Neural progenitor cell (in vitro differentiated cells): ENCODE results near the gene FADS2. TPM values are rescaled to one million over a fixed set of nuclear protein-coding genes. Genes with fewer than 3 reads are reported as not detected.

Experiments used
- DNase-seq: peaks from one replicate; pipeline ENCODE4 v3.0.0-alpha.2; 2016; ENCODE audit warnings: low spot score
- H2AFZ ChIP-seq: fragments of 200-600 bp; sonication (generic); replicated peaks from 2 replicates; pipeline ENCODE4 v1.6.1; 2016; ENCODE audit warnings: antibody characterized with exemption
- H3F3A ChIP-seq: fragments of 200-600 bp; sonication (generic); 2 replicates; pipeline ENCODE4 v1.6.1; 2016; ENCODE audit warnings: antibody characterized with exemption, low read depth
- H3K27ac ChIP-seq: fragments of 200-600 bp; sonication (generic); 2 replicates; pipeline ENCODE4 v1.5.1; 2016; ENCODE audit warnings: mild to moderate bottlenecking
- H3K27me3 ChIP-seq: fragments of 200-600 bp; sonication (generic); 2 replicates; pipeline ENCODE4 v1.6.1; 2016; ENCODE audit warnings: mild to moderate bottlenecking, moderate library complexity
- H3K36me3 ChIP-seq: fragments of 200-600 bp; sonication (generic); 2 replicates; pipeline ENCODE4 v1.5.1; 2016
- H3K4me1 ChIP-seq: fragments of 200-600 bp; sonication (generic); 2 replicates; pipeline ENCODE4 v1.6.1; 2016; ENCODE audit warnings: mixed run types
- H3K4me2 ChIP-seq: fragments of 200-600 bp; sonication (generic); 2 replicates; pipeline ENCODE4 v1.6.1; 2016
- H3K4me3 ChIP-seq: fragments of 200-600 bp; sonication (generic); 2 replicates; pipeline ENCODE4 v1.5.1; 2016
- H3K79me2 ChIP-seq: fragments of 200-600 bp; sonication (generic); 2 replicates; pipeline ENCODE4 v1.6.1; 2016; ENCODE audit warnings: low read depth
- H3K9ac ChIP-seq: fragments of 200-600 bp; sonication (generic); 2 replicates; pipeline ENCODE4 v1.6.1; 2016
- H3K9me3 ChIP-seq: fragments of 200-600 bp; sonication (generic); 2 replicates; pipeline ENCODE4 v1.5.1; 2016; ENCODE audit warnings: low read depth
- H4K20me1 ChIP-seq: fragments of 200-600 bp; sonication (generic); 2 replicates; pipeline ENCODE4 v1.6.1; 2016; ENCODE audit warnings: low read depth
- H3K27ac Mint-ChIP-seq: 3 replicates; pipeline ENCODE4 v1.8.0; 2021; ENCODE audit warnings: mixed read lengths
- H3K27me3 Mint-ChIP-seq: 2 replicates; pipeline ENCODE4 v1.8.0; 2022; ENCODE audit warnings: low read depth, mild to moderate bottlenecking, inconsistent platforms, moderate library complexity, mixed read lengths; ENCODE audit not compliant: insufficient read depth
- H3K36me3 Mint-ChIP-seq: 3 replicates; pipeline ENCODE4 v1.8.0; 2021; ENCODE audit warnings: mixed read lengths
- H3K4me1 Mint-ChIP-seq: 3 replicates; pipeline ENCODE4 v1.8.0; 2021; ENCODE audit warnings: mixed read lengths
- H3K4me3 Mint-ChIP-seq: 3 replicates; pipeline ENCODE4 v1.8.0; 2021; ENCODE audit warnings: mild to moderate bottlenecking, moderate library complexity, mixed read lengths
- H3K9me3 Mint-ChIP-seq: 3 replicates; pipeline ENCODE4 v1.8.0; 2020; ENCODE audit warnings: mixed read lengths
- CTCF ChIP-seq: fragments of 200-600 bp; sonication (generic); IDR thresholded peaks from 2 replicates; pipeline ENCODE4 v1.5.1; 2017; ENCODE audit warnings: antibody characterized with exemption, mild to moderate bottlenecking
- EZH2 ChIP-seq: fragments of 200-600 bp; sonication (generic); IDR thresholded peaks from 2 replicates; pipeline ENCODE4 v1.6.1; 2017; ENCODE audit warnings: antibody characterized with exemption, mild to moderate bottlenecking, moderate library complexity
- EZH2phosphoT487 ChIP-seq: fragments of 200-600 bp; sonication (generic); IDR thresholded peaks from 2 replicates; pipeline ENCODE4 v1.6.1; 2017; ENCODE audit warnings: antibody characterized with exemption
- total RNA-seq: library from RNA; depleted of rRNA; stranded (reverse); fragments of >200 nt; gene quantifications from 2 replicates; pipeline ENCODE4 v1.2.3, GENCODE V29; 2015; ENCODE audit warnings: low replicate concordance

The FADS2 gene
- total RNA-seq, 1 donor from 2014 or later, result 233 TPM

GRCh38 chr11:61779666-61780525 lies 48.2 kb upstream of the FADS2 start:
- Mint-ChIP-seq H3K4me1 (peaks cover 10% of the 10 kb centered on the region), H3K4me3 (no peak overlapping the region), H3K36me3 (peaks cover 8% of the 10 kb centered on the region), H3K27ac (peak overlapping the region; percentile 63), H3K9me3 (no peaks in the 10 kb centered on the region), H3K27me3 (peaks cover 5% of the 10 kb centered on the region)
- H2AFZ ChIP-seq, result no peak overlapping the region
- H3K9ac ChIP-seq, result no peak overlapping the region
- H3K4me1 ChIP-seq, result no peaks in the 10 kb centered on the region
- H4K20me1 ChIP-seq, result no peaks in the 10 kb centered on the region
- no peaks in the 10 kb centered on the region for H3K27me3 ChIP-seq
- H3K79me2 ChIP-seq, result no peaks in the 10 kb centered on the region
- H3K4me3 ChIP-seq, result no peak overlapping the region
- no peaks in the 10 kb centered on the region for H3K36me3 ChIP-seq
- no peak overlapping the region for H3K4me2 ChIP-seq
- no peak for DNase-seq
- TF ChIP-seq EZH2phosphoT487, result no peak
- no peak for TF ChIP-seq CTCF
- TF ChIP-seq EZH2, result no peak
- H3F3A ChIP-seq, result peaks cover 7% of the 10 kb centered on the region
- H3K9me3 ChIP-seq, result no peaks in the 10 kb centered on the region
- no peak overlapping the region for H3K27ac ChIP-seq

GRCh38 chr11:61780581-61781162 lies 47.4 kb upstream of the FADS2 start:
- no peak for DNase-seq
- H3K4me1 ChIP-seq, result no peaks in the 10 kb centered on the region

GRCh38 chr11:61781585-61781984 lies 46.5 kb upstream of the FADS2 start:
- TF ChIP-seq EZH2phosphoT487 (no peak), CTCF (no peak), EZH2 (no peak)
- no peak overlapping the region for H3K4me3 Mint-ChIP-seq
- H3F3A ChIP-seq, result peaks cover 7% of the 10 kb centered on the region
- no peaks in the 10 kb centered on the region for H3K79me2 ChIP-seq
- no peak overlapping the region for H2AFZ ChIP-seq
- H3K4me1 ChIP-seq, result no peaks in the 10 kb centered on the region
- no peaks in the 10 kb centered on the region for H3K36me3 ChIP-seq
- H3K4me1 Mint-ChIP-seq, result peaks cover 9% of the 10 kb centered on the region
- no peak overlapping the region for H3K27ac ChIP-seq
- no peaks in the 10 kb centered on the region for H3K9me3 ChIP-seq
- no peak overlapping the region for H3K4me2 ChIP-seq
- no peak overlapping the region for H3K9ac ChIP-seq
- H3K4me3 ChIP-seq, result no peak overlapping the region
- H3K36me3 Mint-ChIP-seq, result peaks cover 9% of the 10 kb centered on the region
- no peak overlapping the region for H3K27ac Mint-ChIP-seq
- H4K20me1 ChIP-seq, result no peaks in the 10 kb centered on the region
- H3K27me3 Mint-ChIP-seq, result peaks cover 7% of the 10 kb centered on the region
- H3K27me3 ChIP-seq, result no peaks in the 10 kb centered on the region
- DNase-seq, result no peak
- no peaks in the 10 kb centered on the region for H3K9me3 Mint-ChIP-seq

More at GRCh38 chr11:61780581-61781162, 47.4 kb upstream of the FADS2 start:
- H3K79me2 ChIP-seq, result no peaks in the 10 kb centered on the region
- Mint-ChIP-seq H3K36me3 (peaks cover 9% of the 10 kb centered on the region), H3K27me3 (peaks cover 5% of the 10 kb centered on the region), H3K4me1 (peaks cover 9% of the 10 kb centered on the region), H3K4me3 (no peak overlapping the region), H3K9me3 (no peaks in the 10 kb centered on the region), H3K27ac (no peak overlapping the region)
- H3K36me3 ChIP-seq, result no peaks in the 10 kb centered on the region
- TF ChIP-seq CTCF (no peak), EZH2phosphoT487 (no peak), EZH2 (no peak)
- H3K9ac ChIP-seq, result no peak overlapping the region
- H3K9me3 ChIP-seq, result no peaks in the 10 kb centered on the region
- H3K4me2 ChIP-seq, result no peak overlapping the region
- no peaks in the 10 kb centered on the region for H4K20me1 ChIP-seq
- no peak overlapping the region for H3K27ac ChIP-seq
- H2AFZ ChIP-seq, result no peak overlapping the region
- H3K27me3 ChIP-seq, result no peaks in the 10 kb centered on the region
- no peak overlapping the region for H3K4me3 ChIP-seq
- H3F3A ChIP-seq, result peaks cover 7% of the 10 kb centered on the region
